HG03175 (cell line): ENCODE measurements around the gene SRCAP.

Experiments
- ATAC-seq: cut with Tn5 transposase; IDR thresholded peaks from one replicate; pipeline ENCODE4 v1.9.1; 2021; ENCODE audit warnings: mild to moderate bottlenecking, moderate library complexity; ENCODE audit not compliant: unreplicated experiment

The SRCAP gene

DNA sequence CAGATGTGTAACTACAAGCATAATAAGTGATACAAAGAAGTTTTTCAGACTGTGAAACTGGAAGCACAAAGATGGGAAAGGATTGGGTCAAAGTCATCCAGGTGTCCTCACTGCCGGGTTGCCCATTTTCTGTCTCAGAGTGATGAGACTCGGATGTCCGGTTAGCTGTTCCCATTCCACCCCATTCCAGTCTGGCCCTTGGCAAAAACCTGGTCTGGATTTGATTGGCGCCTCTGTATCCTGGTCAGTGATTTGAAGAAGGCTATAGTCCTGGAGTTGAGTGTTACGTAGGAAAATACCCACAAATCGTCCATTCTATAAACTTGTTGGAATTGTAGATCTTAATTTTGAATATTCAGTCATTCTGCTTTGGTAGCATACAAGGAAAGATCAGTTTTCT is 29.4 kb downstream of the SRCAP start:
- no peak for ATAC-seq

- ATAC-seq: no peak
Measured at GRCh38 chr16:30728899-30729672, 30.1 kb downstream of the SRCAP start.

DNA sequence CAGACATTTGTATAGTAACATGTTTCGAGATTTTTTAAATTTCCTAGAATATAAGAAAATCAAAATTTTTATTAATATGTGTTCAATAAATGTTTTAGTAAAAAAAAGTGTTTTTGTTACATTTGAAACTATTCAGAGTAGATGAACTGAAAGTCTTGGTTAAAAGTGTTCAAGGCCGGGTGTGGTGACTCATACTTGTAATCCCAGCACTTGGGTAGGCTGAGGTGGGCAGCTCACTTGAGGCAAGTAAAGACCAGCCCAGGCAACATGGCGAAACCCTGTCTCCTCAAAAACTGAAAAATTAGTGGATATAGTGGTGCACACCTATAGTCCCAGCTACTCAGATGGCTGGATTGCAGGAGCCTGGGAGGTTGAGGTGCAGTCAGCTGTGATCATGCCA is 32.4 kb downstream of the SRCAP start:
- ATAC-seq: no peak

GRCh38 chr16:30736995-30737793 is 38.2 kb downstream of the SRCAP start:
- ATAC-seq: no peak

DNA sequence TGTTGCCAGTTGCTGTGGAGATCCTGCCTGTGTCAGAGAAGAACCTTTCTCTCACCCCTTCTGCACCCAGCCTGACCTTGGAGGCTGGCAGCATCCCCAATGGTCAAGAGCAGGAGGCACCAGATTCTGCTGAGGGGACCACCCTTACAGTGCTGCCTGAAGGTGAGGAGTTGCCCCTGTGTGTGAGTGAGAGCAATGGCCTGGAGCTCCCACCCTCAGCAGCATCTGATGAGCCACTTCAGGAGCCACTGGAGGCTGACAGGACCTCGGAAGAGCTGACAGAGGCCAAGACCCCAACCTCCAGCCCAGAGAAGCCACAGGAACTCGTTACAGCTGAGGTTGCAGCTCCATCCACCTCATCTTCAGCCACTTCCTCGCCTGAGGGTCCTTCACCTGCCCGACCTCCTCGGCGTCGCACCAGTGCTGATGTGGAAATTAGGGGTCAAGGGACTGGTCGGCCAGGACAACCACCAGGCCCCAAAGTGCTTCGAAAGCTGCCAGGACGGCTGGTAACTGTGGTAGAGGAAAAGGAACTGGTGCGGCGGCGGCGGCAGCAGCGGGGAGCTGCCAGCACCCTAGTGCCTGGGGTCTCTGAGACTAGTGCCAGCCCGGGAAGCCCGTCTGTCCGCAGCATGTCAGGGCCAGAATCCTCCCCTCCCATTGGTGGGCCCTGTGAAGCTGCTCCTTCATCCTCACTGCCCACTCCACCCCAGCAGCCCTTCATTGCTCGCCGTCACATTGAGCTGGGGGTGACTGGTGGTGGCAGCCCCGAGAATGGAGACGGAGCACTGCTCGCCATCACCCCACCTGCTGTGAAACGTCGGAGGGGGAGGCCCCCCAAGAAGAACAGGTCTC is 39.0 kb downstream of the SRCAP start:
- ATAC-seq: no peak

DNA sequence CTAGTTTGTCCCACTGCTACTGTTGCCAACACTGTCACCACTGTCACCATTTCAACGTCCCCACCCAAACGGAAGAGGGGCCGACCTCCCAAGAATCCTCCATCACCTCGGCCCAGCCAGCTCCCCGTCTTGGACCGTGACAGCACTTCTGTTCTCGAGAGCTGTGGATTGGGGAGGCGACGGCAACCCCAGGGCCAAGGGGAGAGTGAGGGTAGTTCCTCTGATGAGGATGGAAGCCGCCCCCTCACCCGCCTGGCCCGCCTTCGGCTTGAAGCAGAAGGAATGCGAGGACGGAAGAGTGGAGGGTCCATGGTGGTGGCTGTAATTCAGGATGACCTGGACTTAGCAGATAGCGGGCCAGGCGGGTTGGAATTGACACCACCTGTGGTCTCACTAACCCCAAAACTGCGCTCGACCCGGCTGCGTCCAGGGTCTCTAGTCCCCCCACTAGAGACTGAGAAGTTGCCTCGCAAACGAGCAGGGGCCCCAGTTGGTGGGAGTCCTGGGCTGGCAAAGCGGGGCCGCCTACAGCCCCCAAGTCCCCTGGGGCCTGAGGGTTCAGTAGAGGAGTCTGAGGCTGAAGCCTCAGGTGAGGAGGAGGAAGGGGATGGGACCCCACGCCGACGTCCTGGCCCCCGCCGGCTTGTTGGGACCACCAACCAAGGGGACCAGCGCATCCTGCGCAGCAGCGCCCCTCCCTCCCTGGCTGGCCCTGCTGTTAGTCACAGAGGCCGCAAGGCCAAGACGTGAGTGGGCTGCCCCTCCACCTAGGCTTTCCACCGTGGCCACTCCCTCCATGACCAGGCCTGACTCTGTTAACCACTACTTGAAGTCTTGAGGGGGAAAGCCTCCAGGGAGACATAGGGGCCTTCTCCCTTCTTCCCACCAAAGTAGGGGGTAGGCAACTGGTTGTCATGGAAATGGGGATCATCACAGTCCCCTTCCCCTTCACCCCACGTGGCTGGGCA is 40.3 kb downstream of the SRCAP start:
- no peak for ATAC-seq

DNA sequence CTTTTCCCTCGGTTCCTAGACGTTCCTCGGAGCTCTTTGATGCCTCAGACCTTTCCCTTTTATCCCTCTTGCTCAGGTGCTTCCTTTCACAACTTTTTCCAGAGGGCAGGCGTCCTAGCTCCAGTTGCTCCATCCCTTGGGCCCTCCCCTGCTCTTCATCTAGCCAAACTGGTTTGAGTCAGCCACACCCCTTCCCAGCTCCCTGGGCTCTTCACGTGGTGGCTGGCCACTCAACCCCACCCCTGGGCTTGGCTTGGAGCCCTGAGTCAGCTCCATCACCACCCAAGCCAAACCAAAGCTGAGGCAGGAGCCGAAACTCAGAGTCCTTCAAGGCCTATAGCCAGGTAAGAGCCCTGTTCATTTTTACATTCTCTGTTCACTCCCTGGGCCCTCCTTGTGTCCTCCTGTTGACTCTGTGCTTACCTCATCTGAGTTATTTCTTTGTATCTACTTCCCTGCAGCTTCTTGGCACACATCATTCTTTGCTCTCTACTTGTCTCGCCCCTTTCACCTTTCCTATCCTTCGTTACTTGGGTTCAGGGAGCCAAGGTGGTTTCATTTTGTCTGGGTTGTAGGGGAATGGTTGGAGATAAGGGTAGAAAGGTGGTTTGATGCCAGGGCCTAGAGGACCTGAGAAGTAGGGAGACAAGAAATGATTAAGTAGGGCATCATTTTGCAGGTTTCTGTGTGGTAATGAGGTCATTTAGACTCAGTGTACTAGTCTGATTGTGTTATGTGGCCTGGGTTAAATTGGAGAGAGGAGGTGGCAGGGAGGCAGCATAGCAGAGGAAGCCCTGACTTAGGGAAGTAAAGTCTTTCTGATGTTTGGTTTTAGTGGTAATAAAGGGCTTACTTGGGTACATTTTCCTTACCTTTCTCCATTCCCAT is 41.6 kb downstream of the SRCAP start:
- no peak for ATAC-seq

DNA sequence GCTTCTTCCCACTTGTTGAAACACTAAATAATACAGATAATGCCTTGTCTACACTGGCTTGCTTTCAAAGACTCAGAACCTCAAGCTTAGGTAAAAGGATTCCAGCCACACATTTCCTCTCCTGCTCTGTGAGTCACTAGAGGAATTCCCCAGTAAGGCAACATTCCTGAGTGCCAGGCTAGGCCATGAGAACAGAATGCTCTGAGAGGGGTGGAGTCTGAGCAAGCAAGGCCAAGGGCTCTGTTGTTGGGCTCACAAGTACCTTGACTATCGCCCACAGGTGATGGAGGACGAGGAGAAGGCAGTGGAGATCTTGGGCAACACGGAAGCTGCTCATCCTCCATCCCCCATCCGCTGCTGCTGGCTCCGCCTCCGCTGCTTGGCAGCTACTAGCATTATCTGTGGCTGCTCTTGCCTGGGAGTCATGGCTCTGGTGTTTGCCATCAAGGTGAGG is 42.5 kb downstream of the SRCAP start:
- no peak for ATAC-seq

GRCh38 chr16:30743716-30744115 is 44.7 kb downstream of the SRCAP start:
- no peak for ATAC-seq

GRCh38 chr16:30744183-30744582 is 45.2 kb downstream of the SRCAP start:
- no peak for ATAC-seq

- ATAC-seq: no peak
Measured at GRCh38 chr16:30745082-30745481, 46.1 kb downstream of the SRCAP start.

DNA sequence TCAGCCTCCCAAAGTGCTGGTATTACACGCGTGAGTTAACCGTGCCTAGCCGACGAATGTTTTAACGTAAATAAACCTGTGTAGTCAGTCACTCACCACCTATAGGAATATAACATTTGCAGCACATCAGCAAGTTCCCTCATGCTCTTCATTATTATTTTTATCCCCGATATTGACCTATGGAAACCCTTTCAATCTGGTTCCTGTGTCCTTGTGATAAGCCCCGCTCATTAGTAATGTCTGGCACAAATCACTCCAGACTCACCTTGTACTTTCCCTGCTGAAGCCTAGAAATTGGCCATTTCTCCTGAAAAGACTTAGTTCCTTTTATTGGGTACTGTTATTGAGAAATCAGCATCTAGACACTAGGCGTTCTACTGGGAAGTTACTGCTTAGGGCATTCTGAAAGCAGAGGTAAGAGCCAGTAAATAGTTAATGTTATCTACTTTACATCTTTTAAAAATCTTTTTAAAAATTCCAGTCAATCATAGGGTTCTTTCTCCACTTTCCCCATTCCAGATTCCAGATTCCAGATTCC is 47.7 kb downstream of the SRCAP start:
- ATAC-seq: no peak

GRCh38 chr16:30747331-30747730 is 48.4 kb downstream of the SRCAP start:
- ATAC-seq: no peak

DNA sequence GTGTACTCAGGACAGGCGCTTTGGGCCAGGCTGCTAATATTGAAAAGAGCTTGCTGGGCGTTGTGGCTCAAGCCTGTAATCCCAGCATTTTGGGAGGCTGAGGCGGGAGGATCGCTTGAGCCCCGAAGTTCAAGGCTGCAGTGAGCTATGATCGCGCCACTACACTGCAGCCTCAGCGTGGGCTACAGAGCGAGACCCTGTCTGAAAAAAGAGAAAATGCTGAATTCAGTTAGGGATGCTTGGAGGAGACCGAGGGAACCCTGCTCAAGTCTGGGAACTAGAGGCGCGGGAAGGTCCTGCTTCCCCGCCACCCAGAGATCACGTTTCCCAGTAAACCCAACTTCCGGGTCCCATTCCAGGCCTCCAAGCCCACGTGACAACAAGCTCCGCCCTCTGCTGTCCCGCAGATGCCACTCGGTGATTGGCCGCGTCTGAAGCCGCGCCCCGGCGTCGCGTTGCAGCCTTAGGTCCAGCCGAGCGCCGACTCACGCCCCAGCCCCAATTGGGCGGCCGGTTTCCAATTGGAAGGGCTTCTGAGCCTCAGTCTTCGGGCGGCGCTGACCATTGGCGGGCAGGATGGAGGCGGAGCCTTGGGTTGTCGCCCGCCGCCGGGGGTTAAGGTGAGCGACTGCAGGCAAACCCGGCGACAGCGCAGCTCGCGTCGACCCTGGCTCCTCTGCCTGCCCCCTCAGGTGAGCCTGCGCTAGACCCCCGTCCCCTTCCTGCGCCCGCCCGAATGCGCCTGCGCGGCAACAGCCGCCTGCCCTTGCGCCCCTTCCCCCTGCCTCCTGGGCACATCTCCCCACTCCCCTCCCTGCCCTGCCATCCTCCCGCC is 49.0 kb downstream of the SRCAP start, which contains the start of gene PHKG2:
Gene PHKG2 (plus strand): TSS at position 627 of the 835 bp plus-strand sequence. CDS start 396 bp downstream, outside the sequence.
- ATAC-seq: peak; percentile 96

DNA sequence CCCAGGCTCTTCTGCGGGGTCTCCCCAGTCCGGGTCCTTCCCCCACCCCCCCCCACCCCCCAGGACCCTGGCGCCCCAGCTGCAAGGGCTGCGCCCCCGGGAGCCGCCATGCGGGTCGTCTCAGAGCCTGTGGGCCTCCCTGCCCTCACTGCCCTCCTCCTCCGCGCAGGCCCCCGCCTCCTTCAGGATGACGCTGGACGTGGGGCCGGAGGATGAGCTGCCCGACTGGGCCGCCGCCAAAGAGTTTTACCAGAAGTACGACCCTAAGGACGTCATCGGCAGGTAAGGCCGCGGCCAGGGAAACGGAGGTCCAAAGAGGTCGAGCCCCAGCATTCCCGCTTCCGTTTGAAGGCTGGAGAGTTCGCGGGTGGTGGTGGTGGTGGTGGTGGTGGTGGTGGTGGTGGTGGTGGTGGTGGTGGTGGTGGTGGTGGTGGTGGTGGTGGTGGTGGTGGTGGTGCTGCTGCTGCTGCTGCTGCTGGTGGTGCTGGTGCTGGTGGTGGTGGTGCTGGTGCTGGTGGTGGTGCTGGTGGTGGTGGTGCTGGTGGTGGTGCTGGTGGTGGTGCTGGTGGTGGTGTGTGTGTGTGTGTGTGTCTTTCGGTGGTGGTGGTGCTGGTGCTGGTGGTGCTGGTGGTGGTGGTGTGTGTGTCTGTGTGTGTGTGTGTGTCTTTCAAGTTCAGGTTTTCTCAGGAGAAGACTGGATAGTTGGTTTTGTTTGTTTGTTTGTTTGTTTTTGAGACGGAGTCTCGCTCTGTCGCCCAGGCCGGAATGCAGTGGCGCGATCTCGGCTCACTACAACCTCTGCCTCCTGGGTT is 49.9 kb downstream of the SRCAP start:
- peak; percentile 21 for ATAC-seq

DNA sequence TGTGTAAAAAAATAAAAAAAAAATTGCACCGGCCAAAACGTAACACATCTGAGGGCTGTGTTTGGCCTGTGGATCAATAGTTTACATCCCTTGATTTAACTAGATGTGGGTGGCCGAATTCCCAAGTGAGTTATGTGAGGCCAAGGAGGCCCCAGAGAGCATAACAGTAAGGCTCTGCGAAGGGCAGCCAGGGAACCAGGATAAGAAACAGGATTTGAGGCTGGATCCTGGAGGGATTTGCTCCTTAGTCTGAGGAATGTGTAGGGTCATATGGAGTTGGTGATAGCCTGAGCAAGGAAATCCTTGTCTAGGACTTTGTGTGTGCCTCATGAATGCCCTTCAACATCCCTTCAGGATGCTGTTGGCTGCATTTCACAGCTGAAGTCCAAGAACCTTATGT is 51.2 kb downstream of the SRCAP start:
- no peak for ATAC-seq

DNA sequence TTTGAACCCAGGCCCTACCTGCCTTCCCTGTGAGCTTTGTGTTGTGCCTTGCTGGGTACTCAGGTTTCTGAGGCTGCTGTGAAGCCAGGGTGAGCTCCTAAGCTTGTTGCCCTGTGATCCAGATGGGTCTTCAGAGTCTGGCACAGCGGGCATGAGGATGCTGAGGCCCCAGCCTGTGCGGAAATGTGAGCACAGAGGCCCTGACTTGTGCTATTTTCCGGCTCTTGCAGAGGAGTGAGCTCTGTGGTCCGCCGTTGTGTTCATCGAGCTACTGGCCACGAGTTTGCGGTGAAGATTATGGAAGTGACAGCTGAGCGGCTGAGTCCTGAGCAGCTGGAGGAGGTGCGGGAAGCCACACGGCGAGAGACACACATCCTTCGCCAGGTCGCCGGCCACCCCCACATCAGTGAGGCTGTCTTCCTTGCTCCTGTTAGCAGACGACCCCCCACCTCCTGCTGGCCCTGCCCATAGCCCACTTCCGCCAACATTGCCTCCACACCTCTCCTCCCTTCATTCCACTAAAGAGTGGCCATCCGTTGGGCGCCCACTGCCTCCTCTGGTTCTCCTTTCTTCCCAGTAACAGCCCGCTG is 52.0 kb downstream of the SRCAP start:
- ATAC-seq: no peak
